ENCODE data around the gene DISP2.

Gene DISP2

GRCh38 chr15:40344631-40345120 is 13.3 kb upstream of the DISP2 start:
- peak; percentile 39 for DNase-seq

GRCh38 chr15:40345225-40345866 is 12.7 kb upstream of the DISP2 start:
- DNase-seq, result no peak

GRCh38 chr15:40345867-40346578 is 12.0 kb upstream of the DISP2 start:
- no peak for DNase-seq

- DNase-seq, result no peak
Observed at GRCh38 chr15:40346579-40347558, 11.2 kb upstream of the DISP2 start.

GRCh38 chr15:40347559-40348473 is 10.2 kb upstream of the DISP2 start:
- DNase-seq, result no peak

- DNase-seq, result no peak
Observed at GRCh38 chr15:40348474-40348870, 9.5 kb upstream of the DISP2 start.

GRCh38 chr15:40349163-40349562 is 8.9 kb upstream of the DISP2 start:
- DNase-seq, result no peak

- no peak for DNase-seq
Observed at GRCh38 chr15:40352281-40352901, 5.6 kb upstream of the DISP2 start.

- DNase-seq, result no peak
Observed at GRCh38 chr15:40353697-40354096, 4.3 kb upstream of the DISP2 start.

GRCh38 chr15:40354408-40355171 is 3.4 kb upstream of the DISP2 start:
- DNase-seq, result no peak

GRCh38 chr15:40355976-40356585 is 1.9 kb upstream of the DISP2 start:
- no peak for DNase-seq

- no peak for DNase-seq
Observed at GRCh38 chr15:40357246-40357645, 773 bp upstream of the DISP2 start.

GRCh38 chr15:40358471-40359353 is 693 bp downstream of the DISP2 start:
- peak; percentile 13 for DNase-seq

GRCh38 chr15:40360015-40360414 is 2.0 kb downstream of the DISP2 start:
- DNase-seq, result no peak

GRCh38 chr15:40361640-40362039 is 3.6 kb downstream of the DISP2 start:
- DNase-seq, result no peak

GRCh38 chr15:40363611-40364010 is 5.6 kb downstream of the DISP2 start:
- no peak for DNase-seq

- DNase-seq, result no peak
Observed at GRCh38 chr15:40364251-40364650, 6.2 kb downstream of the DISP2 start.

- DNase-seq, result no peak
Observed at GRCh38 chr15:40365016-40365415, 7.0 kb downstream of the DISP2 start.

Data from NCI-H345 (cell line).